ENCODE measurements around the gene DPYSL5.

Gene DPYSL5

DNA sequence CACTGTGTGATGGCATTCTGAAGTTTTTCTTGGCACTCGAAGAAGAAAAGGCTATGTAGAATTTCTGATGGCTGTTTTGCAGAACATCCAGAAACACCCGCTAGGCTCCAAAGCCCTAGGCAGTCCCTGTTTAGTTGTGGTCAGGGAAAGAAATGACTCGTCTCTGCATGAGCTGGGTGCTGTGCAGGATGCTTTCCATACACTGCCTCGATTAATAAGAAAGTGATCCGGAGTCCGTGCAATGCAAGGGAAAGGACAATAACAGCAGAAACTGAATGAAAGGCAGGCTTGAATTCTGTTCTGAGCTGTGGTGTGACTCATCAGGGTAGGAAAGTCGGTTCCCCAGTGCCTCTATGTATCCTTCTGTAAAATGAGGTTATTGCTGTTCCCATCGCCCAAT is 141.2 kb downstream of the DPYSL5 start:
- Histone ChIP-seq H3K27me3 (ENCODE audit: insufficient read depth, low read length) (peaks cover 2% of the 10 kb centered on the region), H3K4me2 (ENCODE audit: low read length) (no peak overlapping the region), H3K18ac (ENCODE audit: low read length) (no peak overlapping the region), H3K9ac (ENCODE audit: low read length) (no peak overlapping the region), H3K36me3 (ENCODE audit: control insufficient read depth in 1 of 2, insufficient read depth in 2 of 2, low read length in 2 of 2) (no peaks in the 10 kb centered on the region), H2BK12ac (ENCODE audit: low read length) (no peak overlapping the region), H3K4ac (ENCODE audit: low read depth, low read length) (no peak overlapping the region), H4K91ac (ENCODE audit: low read depth, low read length) (no peak overlapping the region), H3K4me1 (ENCODE audit: control insufficient read depth in 1 of 2, insufficient read depth in 2 of 2, low read length in 2 of 2) (peaks cover 0 to 4% of the 10 kb centered on the region in 2 experiments), H4K12ac (ENCODE audit: low read depth, low read length) (no peak overlapping the region), H3K14ac (ENCODE audit: low read length) (no peak overlapping the region), H2AFZ (ENCODE audit: insufficient read depth, low read length, poor library complexity) (no peak overlapping the region), H2AK5ac (ENCODE audit: low read length) (no peak overlapping the region), H3K4me3 (ENCODE audit: low read depth, low read length) (no peak overlapping the region), H2BK120ac (ENCODE audit: insufficient read depth, low read length, poor library complexity) (no peak overlapping the region), H4K8ac (ENCODE audit: low read depth, low read length) (no peak overlapping the region), H3K9me3 (ENCODE audit: insufficient read depth, low read depth, low read length) (peaks cover 1% of the 10 kb centered on the region), H3K79me2 (ENCODE audit: control insufficient read depth, insufficient read depth, low read length, poor library complexity) (no peaks in the 10 kb centered on the region), H2BK5ac (ENCODE audit: low read depth, low read length, poor library complexity) (no peak overlapping the region), H3K27ac (ENCODE audit: low read depth, low read length) (no peak overlapping the region), H3K79me1 (ENCODE audit: low read length) (no peaks in the 10 kb centered on the region), H3K23ac (ENCODE audit: low read length) (no peak overlapping the region)
- WGBS (ENCODE audit: extremely low coverage, insufficient coverage, insufficient read length), result no CpG with 5 or more reads among the region's 8 CpGs
- no peak for DNase-seq

DNA sequence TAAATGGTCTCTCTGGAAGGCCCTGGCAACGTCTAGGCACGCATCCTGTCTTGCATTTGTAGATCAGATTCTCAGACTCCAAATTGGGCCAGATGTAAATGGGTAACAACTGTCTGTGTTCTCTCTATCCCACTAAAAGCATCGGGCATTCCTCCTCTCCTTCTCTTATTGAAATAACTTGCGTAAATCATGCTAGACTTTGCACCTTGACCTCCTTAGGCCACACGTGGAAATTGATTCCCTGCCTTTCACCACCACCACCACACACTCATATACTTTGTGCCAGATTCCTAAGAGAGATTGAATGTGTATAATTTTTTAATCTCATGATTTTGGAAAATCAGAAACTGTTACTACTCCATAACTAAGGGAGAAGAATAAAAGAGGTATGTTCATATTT is 143.8 kb downstream of the DPYSL5 start:
- Histone ChIP-seq H4K12ac (ENCODE audit: low read depth, low read length) (no peak overlapping the region), H4K8ac (ENCODE audit: low read depth, low read length) (no peak overlapping the region), H3K4me2 (ENCODE audit: low read length) (no peak overlapping the region), H3K27me3 (ENCODE audit: insufficient read depth, low read length) (no peaks in the 10 kb centered on the region), H2BK12ac (ENCODE audit: low read length) (no peak overlapping the region), H3K79me1 (ENCODE audit: low read length) (no peaks in the 10 kb centered on the region), H2AFZ (ENCODE audit: insufficient read depth, low read length, poor library complexity) (no peak overlapping the region), H3K4me3 (ENCODE audit: low read depth, low read length) (no peak overlapping the region), H3K4ac (ENCODE audit: low read depth, low read length) (no peak overlapping the region), H3K9me3 (ENCODE audit: insufficient read depth, low read depth, low read length) (no peaks in the 10 kb centered on the region), H3K14ac (ENCODE audit: low read length) (no peak overlapping the region), H3K4me1 (ENCODE audit: control insufficient read depth in 1 of 2, insufficient read depth in 2 of 2, low read length in 2 of 2) (peaks cover 0 to 4% of the 10 kb centered on the region in 2 experiments), H3K79me2 (ENCODE audit: control insufficient read depth, insufficient read depth, low read length, poor library complexity) (no peaks in the 10 kb centered on the region), H3K23ac (ENCODE audit: low read length) (no peak overlapping the region), H2AK5ac (ENCODE audit: low read length) (no peak overlapping the region), H3K18ac (ENCODE audit: low read length) (no peak overlapping the region), H4K91ac (ENCODE audit: low read depth, low read length) (no peak overlapping the region), H3K36me3 (ENCODE audit: control insufficient read depth in 1 of 2, insufficient read depth in 2 of 2, low read length in 2 of 2) (no peaks in the 10 kb centered on the region), H3K9ac (ENCODE audit: low read length) (no peak overlapping the region), H3K27ac (ENCODE audit: low read depth, low read length) (no peak overlapping the region), H2BK5ac (ENCODE audit: low read depth, low read length, poor library complexity) (no peak overlapping the region), H2BK120ac (ENCODE audit: insufficient read depth, low read length, poor library complexity) (no peak overlapping the region)
- no CpG with 5 or more reads among the region's 5 CpGs for WGBS (ENCODE audit: extremely low coverage, insufficient coverage, insufficient read length)
- no peak for DNase-seq

DNA sequence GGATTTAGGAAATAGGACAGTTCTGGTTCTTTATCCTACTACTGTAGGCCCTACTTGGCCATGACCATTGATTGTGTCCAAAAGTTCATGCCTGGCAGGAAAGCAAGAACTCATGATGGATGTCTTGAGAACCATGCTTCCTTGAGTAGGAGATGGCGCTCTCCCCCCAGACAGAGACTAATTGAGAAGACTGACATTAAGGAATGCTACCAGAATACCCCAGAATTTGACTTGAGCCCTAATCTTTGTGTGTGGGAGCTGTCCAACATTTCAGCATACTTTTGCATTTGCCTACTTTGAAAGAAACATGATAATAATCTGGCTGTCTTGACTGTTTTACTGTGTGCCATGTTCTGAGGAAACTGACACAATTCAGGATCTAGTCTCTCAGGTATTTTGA is 145.8 kb downstream of the DPYSL5 start:
- Histone ChIP-seq H3K27ac (ENCODE audit: low read depth, low read length) (no peak overlapping the region), H2BK5ac (ENCODE audit: low read depth, low read length, poor library complexity) (no peak overlapping the region), H4K8ac (ENCODE audit: low read depth, low read length) (no peak overlapping the region), H2AFZ (ENCODE audit: insufficient read depth, low read length, poor library complexity) (no peak overlapping the region), H4K12ac (ENCODE audit: low read depth, low read length) (no peak overlapping the region), H3K79me1 (ENCODE audit: low read length) (no peaks in the 10 kb centered on the region), H2BK120ac (ENCODE audit: insufficient read depth, low read length, poor library complexity) (no peak overlapping the region), H3K4ac (ENCODE audit: low read depth, low read length) (no peak overlapping the region), H3K9me3 (ENCODE audit: insufficient read depth, low read depth, low read length) (no peaks in the 10 kb centered on the region), H3K4me3 (ENCODE audit: low read depth, low read length) (no peak overlapping the region), H2AK5ac (ENCODE audit: low read length) (no peak overlapping the region), H3K79me2 (ENCODE audit: control insufficient read depth, insufficient read depth, low read length, poor library complexity) (no peaks in the 10 kb centered on the region), H3K27me3 (ENCODE audit: insufficient read depth, low read length) (no peaks in the 10 kb centered on the region), H4K91ac (ENCODE audit: low read depth, low read length) (no peak overlapping the region), H3K18ac (ENCODE audit: low read length) (no peak overlapping the region), H3K14ac (ENCODE audit: low read length) (no peak overlapping the region), H3K9ac (ENCODE audit: low read length) (no peak overlapping the region), H2BK12ac (ENCODE audit: low read length) (no peak overlapping the region), H3K23ac (ENCODE audit: low read length) (no peak overlapping the region), H3K36me3 (ENCODE audit: control insufficient read depth in 1 of 2, insufficient read depth in 2 of 2, low read length in 2 of 2) (no peaks in the 10 kb centered on the region), H3K4me2 (ENCODE audit: low read length) (no peak overlapping the region), H3K4me1 (ENCODE audit: control insufficient read depth in 1 of 2, insufficient read depth in 2 of 2, low read length in 2 of 2) (peaks cover 0 to 4% of the 10 kb centered on the region in 2 experiments)
- WGBS (ENCODE audit: extremely low coverage, insufficient coverage, insufficient read length), result no CpG with 5 or more reads among the region's 1 CpG
- DNase-seq, result no peak

- Histone ChIP-seq H2AK5ac (ENCODE audit: low read length) (no peak overlapping the region), H3K14ac (ENCODE audit: low read length) (no peak overlapping the region), H2AFZ (ENCODE audit: insufficient read depth, low read length, poor library complexity) (no peak overlapping the region), H3K79me2 (ENCODE audit: control insufficient read depth, insufficient read depth, low read length, poor library complexity) (no peaks in the 10 kb centered on the region), H2BK120ac (ENCODE audit: insufficient read depth, low read length, poor library complexity) (no peak overlapping the region), H3K36me3 (ENCODE audit: control insufficient read depth in 1 of 2, insufficient read depth in 2 of 2, low read length in 2 of 2) (no peaks in the 10 kb centered on the region), H3K9me3 (ENCODE audit: insufficient read depth, low read depth, low read length) (no peaks in the 10 kb centered on the region), H3K27ac (ENCODE audit: low read depth, low read length) (no peak overlapping the region), H3K27me3 (ENCODE audit: insufficient read depth, low read length) (no peaks in the 10 kb centered on the region), H3K4me2 (ENCODE audit: low read length) (no peak overlapping the region), H3K4me3 (ENCODE audit: low read depth, low read length) (no peak overlapping the region), H4K12ac (ENCODE audit: low read depth, low read length) (no peak overlapping the region), H3K4ac (ENCODE audit: low read depth, low read length) (no peak overlapping the region), H3K9ac (ENCODE audit: low read length) (no peak overlapping the region), H4K91ac (ENCODE audit: low read depth, low read length) (no peak overlapping the region), H2BK5ac (ENCODE audit: low read depth, low read length, poor library complexity) (no peak overlapping the region), H2BK12ac (ENCODE audit: low read length) (no peak overlapping the region), H4K8ac (ENCODE audit: low read depth, low read length) (no peak overlapping the region), H3K79me1 (ENCODE audit: low read length) (no peaks in the 10 kb centered on the region), H3K4me1 (ENCODE audit: control insufficient read depth in 1 of 2, insufficient read depth in 2 of 2, low read length in 2 of 2) (peaks cover 0 to 4% of the 10 kb centered on the region in 2 experiments), H3K23ac (ENCODE audit: low read length) (no peak overlapping the region), H3K18ac (ENCODE audit: low read length) (no peak overlapping the region)
- WGBS (ENCODE audit: extremely low coverage, insufficient coverage, insufficient read length), result no CpG with 5 or more reads among the region's 1 CpG
- DNase-seq, result no peak
These were observed 147.1 kb downstream of the DPYSL5 start for GRCh38 chr2:26994983-26995382.

Measured in trophoblast cell (in vitro differentiated cells and primary cell).